Fibroblast of villous mesenchyme (primary cell): ENCODE measurements around the gene CATSPERD. TPM values are rescaled to one million over a fixed set of nuclear protein-coding genes. Genes with fewer than 3 reads are reported as not detected.

Experiments
- DNase-seq: peaks from one replicate; pipeline ENCODE4 v3.0.0-alpha.2; 2010; ENCODE audit warnings: low read depth
- H3K4me3 ChIP-seq: 2 replicates; pipeline ENCODE4 v1.5.1; 2011; ENCODE audit warnings: low read depth, mild to moderate bottlenecking, low read length
- total RNA-seq: library from RNA; depleted of rRNA; stranded (reverse); fragments of >200 nt; gene quantifications from 2 replicates; pipeline ENCODE4 v1.2.3, GENCODE V29; 2012
- TF ChIP-seq, protein P1 (sequence below): IDR thresholded peaks from 2 replicates; pipeline ENCODE4 v1.5.1; 2012; ENCODE audit warnings: low read depth, mild to moderate bottlenecking, low read length; ENCODE audit not compliant: insufficient read depth

Gene CATSPERD
- total RNA-seq, 1 donor, result not detected

- no peak overlapping the region for H3K4me3 ChIP-seq
- TF ChIP-seq, protein P1, sequence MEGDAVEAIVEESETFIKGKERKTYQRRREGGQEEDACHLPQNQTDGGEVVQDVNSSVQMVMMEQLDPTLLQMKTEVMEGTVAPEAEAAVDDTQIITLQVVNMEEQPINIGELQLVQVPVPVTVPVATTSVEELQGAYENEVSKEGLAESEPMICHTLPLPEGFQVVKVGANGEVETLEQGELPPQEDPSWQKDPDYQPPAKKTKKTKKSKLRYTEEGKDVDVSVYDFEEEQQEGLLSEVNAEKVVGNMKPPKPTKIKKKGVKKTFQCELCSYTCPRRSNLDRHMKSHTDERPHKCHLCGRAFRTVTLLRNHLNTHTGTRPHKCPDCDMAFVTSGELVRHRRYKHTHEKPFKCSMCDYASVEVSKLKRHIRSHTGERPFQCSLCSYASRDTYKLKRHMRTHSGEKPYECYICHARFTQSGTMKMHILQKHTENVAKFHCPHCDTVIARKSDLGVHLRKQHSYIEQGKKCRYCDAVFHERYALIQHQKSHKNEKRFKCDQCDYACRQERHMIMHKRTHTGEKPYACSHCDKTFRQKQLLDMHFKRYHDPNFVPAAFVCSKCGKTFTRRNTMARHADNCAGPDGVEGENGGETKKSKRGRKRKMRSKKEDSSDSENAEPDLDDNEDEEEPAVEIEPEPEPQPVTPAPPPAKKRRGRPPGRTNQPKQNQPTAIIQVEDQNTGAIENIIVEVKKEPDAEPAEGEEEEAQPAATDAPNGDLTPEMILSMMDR, result no peak
- no peak for DNase-seq
Observed at GRCh38 chr19:5809469-5809868, 89.0 kb downstream of the CATSPERD start.

GRCh38 chr19:5811117-5811516, 90.7 kb downstream of the CATSPERD start:
- DNase-seq, result no peak
- no peak overlapping the region for H3K4me3 ChIP-seq
- TF ChIP-seq, protein P1, result no peak

GRCh38 chr19:5814123-5814851, 93.8 kb downstream of the CATSPERD start:
- TF ChIP-seq, protein P1, result no peak
- no peak for DNase-seq

DNA sequence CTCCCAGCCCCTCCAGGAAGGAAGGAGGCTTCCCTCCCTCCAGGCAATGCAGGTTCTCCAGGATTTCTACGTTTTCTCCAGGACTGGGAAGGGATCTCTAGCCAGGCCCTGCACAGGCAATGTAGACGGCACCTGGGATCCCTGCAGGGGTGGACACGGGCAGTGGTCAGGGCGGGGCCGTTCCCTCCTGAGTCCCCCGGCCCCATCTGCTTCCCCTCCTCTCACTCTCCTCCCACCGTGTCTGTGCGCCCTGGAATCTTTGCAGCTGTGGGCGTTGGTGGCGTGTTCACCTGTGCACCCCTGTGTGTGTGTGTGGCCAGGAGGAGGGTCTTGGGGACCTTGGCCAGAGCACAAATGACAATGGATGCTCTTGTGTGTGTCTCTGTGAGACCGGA, 94.4 kb downstream of the CATSPERD start:
- TF ChIP-seq, protein P1, result no peak
- H3K4me3 ChIP-seq, result no peak overlapping the region
- no peak for DNase-seq

More at GRCh38 chr19:5814123-5814851, 93.8 kb downstream of the CATSPERD start:
- no peak overlapping the region for H3K4me3 ChIP-seq

- TF ChIP-seq, protein P1, result no peak
- no peak overlapping the region for H3K4me3 ChIP-seq
Observed at GRCh38 chr19:5817218-5817617, 96.8 kb downstream of the CATSPERD start.

GRCh38 chr19:5818594-5818993, 98.2 kb downstream of the CATSPERD start:
- DNase-seq, result no peak
- TF ChIP-seq, protein P1, result no peak
- H3K4me3 ChIP-seq, result no peak overlapping the region

More at GRCh38 chr19:5817218-5817617, 96.8 kb downstream of the CATSPERD start:
- DNase-seq, result no peak

DNA sequence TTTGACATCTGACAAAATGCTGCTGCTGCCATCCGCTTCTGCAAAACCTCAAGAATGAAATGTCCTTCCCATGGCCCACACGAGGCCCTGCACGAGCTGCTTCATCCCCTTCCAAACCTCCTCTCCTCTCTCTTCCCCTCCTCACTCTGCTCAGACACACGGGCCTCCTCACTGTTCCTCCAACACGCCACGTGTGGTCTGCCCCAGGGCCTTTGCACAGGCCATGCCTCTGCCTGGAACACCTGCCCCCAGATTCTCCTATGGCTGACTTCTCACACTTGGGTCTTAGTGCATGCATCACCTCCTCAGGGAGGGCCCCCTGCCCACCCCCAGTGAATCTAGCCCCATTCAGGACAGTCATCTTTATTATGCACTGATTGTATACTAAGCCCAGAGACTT, 100.3 kb downstream of the CATSPERD start:
- DNase-seq, result no peak
- H3K4me3 ChIP-seq, result no peak overlapping the region
- TF ChIP-seq, protein P1, result no peak
